Posterior vena cava (tissue), 2 donors: Measurements from ENCODE around the gene NBPF12. TPM values are rescaled to one million over a fixed set of nuclear protein-coding genes. Genes with fewer than 3 reads are reported as not detected.
"Not testable (repeated sequence)": the region's sequence is repeated elsewhere in the genome, so short reads cannot be mapped to it uniquely, and the experiment has no call there.

ENCODE experiments used
- DNase-seq: peaks from one replicate; pipeline ENCODE4 v3.0.0-alpha.2; 2020; ENCODE audit warnings: low spot score
- intact Hi-C, 2 donors: fragments of 100-400 bp; cut with DNase I; formaldehyde crosslinking; loops; one replicate each; pipeline versions ENCODE4 v1.14.1 to v1.14.2; 2022 to 2023
- total RNA-seq, 2 donors: library from RNA; stranded (reverse); fragmentation: NEBNext Ultra II Directional; extraction: Animal tissue kit (Norgen Biotek cat#: 25700); gene quantifications; one replicate each; pipeline ENCODE4 v1.2.1, GENCODE V29; 2021
- donor health status: DM: yes; HTN: yes; CAD: no.
- donor health status: DM: yes; HTN: yes; CAD: no.

Gene NBPF12
- total RNA-seq, 2 donors from 2014 or later = 7.1 to 9.3 TPM

GRCh38 chr1:146964340-146964739 is 26.2 kb downstream of the NBPF12 start:
- intact Hi-C loops, DNase-seq: not testable (repeated sequence)

- intact Hi-C loops, DNase-seq: not testable (repeated sequence)
These were observed 28.2 kb downstream of the NBPF12 start for GRCh38 chr1:146966351-146966750.

GRCh38 chr1:146970656-146971055 is 32.5 kb downstream of the NBPF12 start:
- intact Hi-C loops, DNase-seq: not testable (repeated sequence)

- DNase-seq, intact Hi-C loops: not testable (repeated sequence)
These were observed 34.6 kb downstream of the NBPF12 start for GRCh38 chr1:146972681-146973080.

GRCh38 chr1:146985855-146986254 is 47.7 kb downstream of the NBPF12 start:
- DNase-seq, intact Hi-C loops: not testable (repeated sequence)

- intact Hi-C loops, DNase-seq: not testable (repeated sequence)
These were observed 48.3 kb downstream of the NBPF12 start for GRCh38 chr1:146986450-146986849.

- DNase-seq, intact Hi-C loops: not testable (repeated sequence)
These were observed 49.4 kb downstream of the NBPF12 start for GRCh38 chr1:146987502-146987901.

- intact Hi-C loops, DNase-seq: not testable (repeated sequence)
These were observed 51.3 kb downstream of the NBPF12 start for GRCh38 chr1:146989455-146989854.

- intact Hi-C loops, DNase-seq: not testable (repeated sequence)
These were observed 70.4 kb downstream of the NBPF12 start for GRCh38 chr1:147008495-147008894.

- DNase-seq, intact Hi-C loops: not testable (repeated sequence)
These were observed 88.9 kb downstream of the NBPF12 start for GRCh38 chr1:147026975-147027374.

GRCh38 chr1:147030066-147030653 is 92.0 kb downstream of the NBPF12 start:
- DNase-seq, intact Hi-C loops: not testable (repeated sequence)

GRCh38 chr1:147039916-147040315 is 101.8 kb downstream of the NBPF12 start:
- intact Hi-C loops = no loop called here
- DNase-seq = no peak

GRCh38 chr1:147042891-147043290 is 104.8 kb downstream of the NBPF12 start:
- intact Hi-C loops = not testable (repeated sequence)

GRCh38 chr1:147044511-147044910 is 106.4 kb downstream of the NBPF12 start:
- intact Hi-C loops = not testable (repeated sequence)

More at GRCh38 chr1:147042891-147043290, 104.8 kb downstream of the NBPF12 start:
- DNase-seq = not testable (repeated sequence)

More at GRCh38 chr1:147044511-147044910, 106.4 kb downstream of the NBPF12 start:
- not testable (repeated sequence) for DNase-seq

Other genes starting within 250 kb of the NBPF12 start
- 10 to 100 TPM; 26.1 to 26.5 TPM for gene PRKAB2, start 234.1 kb downstream of the NBPF12 start, total RNA-seq